Stimulated activated CD4-positive, alpha-beta T cell treated with anti-CD3 and anti-CD28 coated beads, Interleukin-2, amount 100 ng/mL, for 4 hours (primary cell): ENCODE measurements around the gene ZBTB47.

ENCODE experiments used
- DNase-seq: peaks from one replicate; pipeline ENCODE4 v3.0.0-alpha.2; 2020; ENCODE audit warnings: low read depth

ZBTB47 gene

GRCh38 chr3:42685363-42685881 is 31.9 kb downstream of the ZBTB47 start, which contains the start of gene KLHL40:
Gene KLHL40, plus strand, starts transcription at chr3:42685537. Its CDS starts 82 bp downstream, at chr3:42685619.
- DNase-seq, result no peak

- DNase-seq, result no peak
Observed at GRCh38 chr3:42685891-42686820, 32.7 kb downstream of the ZBTB47 start.

- DNase-seq, result no peak
Observed at GRCh38 chr3:42686832-42687650, 33.5 kb downstream of the ZBTB47 start.

- no peak for DNase-seq
Observed at GRCh38 chr3:42688016-42688415, 34.5 kb downstream of the ZBTB47 start.

GRCh38 chr3:42688487-42689420 is 35.3 kb downstream of the ZBTB47 start:
- DNase-seq, result no peak

- no peak for DNase-seq
Observed at GRCh38 chr3:42689421-42690014, 36.0 kb downstream of the ZBTB47 start.

- DNase-seq, result no peak
Observed at GRCh38 chr3:42690191-42690590, 36.7 kb downstream of the ZBTB47 start.

GRCh38 chr3:42690766-42691680 is 37.5 kb downstream of the ZBTB47 start:
- DNase-seq, result no peak

GRCh38 chr3:42691816-42692666 is 38.5 kb downstream of the ZBTB47 start:
- DNase-seq, result no peak

- no peak for DNase-seq
Observed at GRCh38 chr3:42692667-42693529, 39.4 kb downstream of the ZBTB47 start.

GRCh38 chr3:42693530-42693930 is 40.0 kb downstream of the ZBTB47 start:
- no peak for DNase-seq

GRCh38 chr3:42694366-42694765 is 40.9 kb downstream of the ZBTB47 start:
- DNase-seq, result no peak

GRCh38 chr3:42696356-42697288 is 43.1 kb downstream of the ZBTB47 start:
- no peak for DNase-seq

GRCh38 chr3:42697289-42698051 is 44.0 kb downstream of the ZBTB47 start:
- DNase-seq, result no peak

GRCh38 chr3:42698216-42698910 is 44.9 kb downstream of the ZBTB47 start:
- DNase-seq, result no peak

- no peak for DNase-seq
Observed at GRCh38 chr3:42698911-42699230, 45.4 kb downstream of the ZBTB47 start.
